IPS-15b (cell line): ENCODE data around the gene BARHL2.

Experiments
- H3K27me3 ChIP-seq: one replicate; pipeline ENCODE4 v1.6.1; 2013; ENCODE audit warnings: low read length; ENCODE audit not compliant: control insufficient read depth, insufficient read depth
- H3K36me3 ChIP-seq: one replicate; pipeline ENCODE4 v1.6.1; 2013; ENCODE audit warnings: low read length; ENCODE audit not compliant: control insufficient read depth, insufficient read depth
- H3K4me1 ChIP-seq: one replicate; pipeline ENCODE4 v1.6.1; 2013; ENCODE audit warnings: mild to moderate bottlenecking, low read length; ENCODE audit not compliant: control insufficient read depth, insufficient read depth
- H3K4me3 ChIP-seq: one replicate; pipeline ENCODE4 v1.5.1; 2013; ENCODE audit warnings: low read depth, low read length
- H3K9ac ChIP-seq: one replicate; pipeline ENCODE4 v1.6.1; 2013; ENCODE audit warnings: low read depth, mild to moderate bottlenecking, low read length
- H3K9me3 ChIP-seq: one replicate; pipeline ENCODE4 v1.6.1; 2013; ENCODE audit warnings: mild to moderate bottlenecking, low read length; ENCODE audit not compliant: control insufficient read depth, insufficient read depth

The BARHL2 gene

GRCh38 chr1:90730243-90731022 is 13.3 kb upstream of the BARHL2 start:
- H3K4me1 ChIP-seq: peaks cover 34% of the 10 kb centered on the region
- no peaks in the 10 kb centered on the region for H3K9me3 ChIP-seq
- H3K36me3 ChIP-seq: no peaks in the 10 kb centered on the region
- H3K9ac ChIP-seq: no peak overlapping the region
- peaks cover 90% of the 10 kb centered on the region for H3K27me3 ChIP-seq
- H3K4me3 ChIP-seq: peak overlapping the region; percentile 48

DNA sequence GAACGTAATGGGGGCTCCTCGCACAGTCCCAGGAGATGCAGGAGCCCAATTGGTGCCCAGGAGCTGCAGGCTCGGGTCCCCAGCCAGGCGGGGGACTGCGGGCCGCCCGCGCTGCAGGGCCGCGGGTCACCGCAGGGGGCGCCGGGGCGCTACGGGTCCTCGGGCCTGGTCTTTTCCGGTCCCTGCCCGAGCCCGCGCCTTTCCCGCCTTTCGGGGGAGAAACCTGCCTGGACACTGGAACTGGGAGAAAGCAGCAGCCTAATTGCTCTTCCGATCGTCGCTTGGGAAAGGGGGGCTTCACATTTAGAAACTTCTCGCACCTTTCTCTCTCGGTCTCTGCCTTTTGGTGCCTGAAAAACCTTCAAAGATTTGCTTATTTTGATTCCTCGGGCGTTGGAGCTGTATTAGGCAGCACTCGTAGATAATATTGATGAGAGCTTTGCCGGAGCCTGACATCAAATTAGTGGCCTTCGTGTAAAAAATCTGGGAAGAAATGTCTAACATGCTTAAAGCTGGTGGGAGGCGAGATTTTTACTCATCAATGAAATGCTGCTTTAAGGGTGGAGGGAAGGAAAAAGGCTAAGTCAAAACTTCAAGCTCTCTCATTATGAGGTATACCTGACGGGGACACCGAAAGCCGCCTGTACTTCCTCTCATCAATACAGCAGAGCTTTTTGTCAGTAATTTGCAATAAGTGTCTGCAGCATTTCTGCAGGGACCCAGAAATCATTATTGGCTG is 12.6 kb upstream of the BARHL2 start:
- peaks cover 34% of the 10 kb centered on the region for H3K4me1 ChIP-seq
- H3K9ac ChIP-seq: no peak overlapping the region
- no peaks in the 10 kb centered on the region for H3K9me3 ChIP-seq
- peaks cover 98% of the 10 kb centered on the region for H3K27me3 ChIP-seq
- peak overlapping the region; percentile 48 for H3K4me3 ChIP-seq
- H3K36me3 ChIP-seq: no peaks in the 10 kb centered on the region

- H3K27me3 ChIP-seq: peaks cover 99% of the 10 kb centered on the region
- peak overlapping the region; percentile 40 for H3K4me3 ChIP-seq
- H3K4me1 ChIP-seq: peaks cover 40% of the 10 kb centered on the region
- no peaks in the 10 kb centered on the region for H3K36me3 ChIP-seq
- H3K9ac ChIP-seq: no peak overlapping the region
- no peaks in the 10 kb centered on the region for H3K9me3 ChIP-seq
These were observed 11.6 kb upstream of the BARHL2 start for GRCh38 chr1:90728502-90729287.

DNA sequence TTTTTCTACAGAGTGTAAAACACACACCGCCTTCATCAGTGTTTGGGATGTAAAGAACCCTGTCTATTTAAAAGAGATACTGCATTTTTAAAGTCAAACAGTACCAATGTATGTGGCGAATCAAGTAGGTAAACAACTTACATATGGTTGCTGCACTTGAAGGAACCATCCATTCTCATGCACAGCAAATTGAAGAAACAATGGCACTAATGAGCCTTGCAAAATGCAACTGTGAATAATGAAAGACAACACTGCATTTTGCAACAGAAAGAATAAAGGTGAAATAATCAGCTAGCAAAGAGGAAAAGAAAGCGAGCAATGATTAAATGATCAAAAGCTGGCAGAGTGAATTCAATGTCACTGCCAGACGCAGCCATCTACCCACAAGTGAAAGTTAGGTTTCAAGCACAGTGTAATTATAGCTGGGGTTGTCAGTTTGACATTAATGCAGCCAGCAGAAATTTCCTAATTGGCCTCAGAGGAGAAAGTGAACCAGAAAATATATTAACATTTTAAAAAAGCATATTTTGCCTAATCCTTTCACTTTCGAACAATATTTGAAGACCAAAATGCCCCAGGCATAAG is 10.9 kb upstream of the BARHL2 start:
- no peaks in the 10 kb centered on the region for H3K36me3 ChIP-seq
- H3K9me3 ChIP-seq: no peaks in the 10 kb centered on the region
- peaks cover 40% of the 10 kb centered on the region for H3K4me1 ChIP-seq
- no peak overlapping the region for H3K9ac ChIP-seq
- peaks cover 99% of the 10 kb centered on the region for H3K27me3 ChIP-seq
- H3K4me3 ChIP-seq: no peak overlapping the region

GRCh38 chr1:90726986-90727480 is 9.9 kb upstream of the BARHL2 start:
- peaks cover 99% of the 10 kb centered on the region for H3K27me3 ChIP-seq
- H3K9me3 ChIP-seq: no peaks in the 10 kb centered on the region
- no peak overlapping the region for H3K9ac ChIP-seq
- peak overlapping the region; percentile 53 for H3K4me3 ChIP-seq
- peaks cover 40% of the 10 kb centered on the region for H3K4me1 ChIP-seq
- no peaks in the 10 kb centered on the region for H3K36me3 ChIP-seq

DNA sequence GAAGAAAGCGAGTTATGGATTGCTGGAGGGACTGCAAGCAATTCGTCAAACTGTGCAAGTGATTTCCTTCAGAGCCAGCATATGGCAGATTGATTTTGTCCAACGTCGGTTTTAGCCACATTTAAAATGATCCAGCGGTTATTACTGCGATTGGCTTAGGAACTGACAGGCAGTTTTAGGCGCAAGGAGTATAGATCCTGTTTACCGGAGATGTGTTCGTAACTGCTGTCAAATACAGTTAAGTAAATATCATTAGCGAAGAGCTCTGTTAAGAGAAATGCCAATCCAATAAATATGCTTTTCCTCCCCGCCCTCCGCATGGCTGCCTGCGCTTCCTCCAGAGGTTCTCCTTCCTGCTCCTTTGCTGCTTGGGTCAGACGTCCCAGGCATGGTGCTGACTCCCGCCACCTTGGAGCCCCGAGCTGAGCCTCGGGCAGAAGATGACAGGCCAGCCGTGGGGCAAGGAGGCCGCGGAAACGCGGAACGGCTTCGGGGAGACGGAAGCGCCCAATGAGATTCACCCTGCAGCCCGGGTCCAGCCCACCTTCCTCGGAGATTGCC is 9.4 kb upstream of the BARHL2 start:
- H3K9ac ChIP-seq: no peak overlapping the region
- H3K36me3 ChIP-seq: no peaks in the 10 kb centered on the region
- no peaks in the 10 kb centered on the region for H3K9me3 ChIP-seq
- peaks cover 40% of the 10 kb centered on the region for H3K4me1 ChIP-seq
- H3K4me3 ChIP-seq: peak overlapping the region; percentile 53
- H3K27me3 ChIP-seq: peaks cover 99% of the 10 kb centered on the region

- Histone ChIP-seq H3K27me3 (peaks cover 99% of the 10 kb centered on the region), H3K4me3 (peak overlapping the region; percentile 53), H3K9ac (no peak overlapping the region), H3K4me1 (peaks cover 42% of the 10 kb centered on the region), H3K9me3 (no peaks in the 10 kb centered on the region), H3K36me3 (no peaks in the 10 kb centered on the region)
These were observed 8.7 kb upstream of the BARHL2 start for GRCh38 chr1:90725657-90726424.

DNA sequence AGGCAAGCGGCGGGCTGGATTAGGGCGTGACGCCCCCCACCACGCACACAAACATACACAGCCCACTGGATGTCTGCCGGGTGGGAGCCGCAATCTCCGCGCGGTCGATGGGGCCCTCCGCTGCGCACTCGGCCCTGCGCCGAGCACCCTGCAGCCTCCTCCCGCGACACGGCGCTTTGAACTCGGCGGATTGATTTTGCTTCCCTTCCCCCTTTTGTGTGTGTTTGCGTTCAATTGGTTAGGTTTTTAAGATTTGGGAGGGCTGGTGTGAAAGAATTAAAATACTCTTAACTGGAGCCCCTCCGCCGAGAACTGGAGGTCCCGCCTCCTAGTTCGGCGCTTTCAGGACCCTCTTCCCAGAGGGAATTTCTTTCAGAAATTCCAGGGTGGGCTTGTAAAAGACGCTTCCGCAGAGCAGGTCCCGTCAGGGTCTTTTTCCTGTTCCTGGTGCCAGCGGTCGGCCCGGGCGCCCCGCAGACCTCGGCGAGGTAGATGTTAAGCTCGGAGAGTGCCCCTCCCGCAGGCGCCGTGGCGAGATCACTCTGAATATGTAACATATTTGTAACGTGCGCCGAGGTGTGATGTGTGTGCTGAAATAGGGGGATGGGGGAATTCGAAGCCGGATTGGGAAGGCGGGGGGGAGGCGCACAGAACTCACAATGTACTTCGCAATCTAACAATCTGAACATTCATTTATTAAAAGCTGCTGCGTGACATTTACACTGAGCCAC is 8.0 kb upstream of the BARHL2 start:
- Histone ChIP-seq H3K4me3 (peak overlapping the region; percentile 53), H3K9me3 (no peaks in the 10 kb centered on the region), H3K4me1 (peaks cover 43% of the 10 kb centered on the region), H3K36me3 (no peaks in the 10 kb centered on the region), H3K27me3 (peaks cover 99% of the 10 kb centered on the region), H3K9ac (no peak overlapping the region)

DNA sequence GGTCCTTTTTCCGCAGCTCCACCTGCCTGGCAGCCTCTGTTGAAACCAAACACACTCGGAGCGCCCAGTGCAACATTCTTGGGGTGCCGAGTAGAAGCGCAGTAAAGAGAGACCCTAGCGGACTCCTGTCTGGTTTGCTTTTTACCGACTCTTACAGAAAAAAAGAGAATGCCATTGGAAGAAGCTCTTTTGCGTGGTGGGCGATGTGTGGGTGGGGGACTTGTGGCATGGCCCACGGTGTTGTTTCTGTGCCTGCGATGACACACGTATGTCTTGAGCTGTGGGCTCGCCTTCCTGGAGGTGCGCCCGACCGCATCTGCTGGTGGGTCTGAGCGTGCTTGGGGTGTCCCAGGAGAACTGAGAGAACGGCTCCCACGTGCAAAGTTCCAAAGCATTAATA is 7.3 kb upstream of the BARHL2 start:
- Histone ChIP-seq H3K27me3 (peaks cover 100% of the 10 kb centered on the region), H3K9me3 (no peaks in the 10 kb centered on the region), H3K9ac (no peak overlapping the region), H3K4me1 (peaks cover 41% of the 10 kb centered on the region), H3K4me3 (peak overlapping the region; percentile 53), H3K36me3 (no peaks in the 10 kb centered on the region)

GRCh38 chr1:90723590-90724108 is 6.5 kb upstream of the BARHL2 start:
- Histone ChIP-seq H3K36me3 (no peaks in the 10 kb centered on the region), H3K9ac (no peak overlapping the region), H3K27me3 (peaks cover 100% of the 10 kb centered on the region), H3K4me1 (peaks cover 39% of the 10 kb centered on the region), H3K4me3 (peak overlapping the region; percentile 56), H3K9me3 (no peaks in the 10 kb centered on the region)
